HepG2 (cell line): ENCODE measurements around the gene SGPP2. TPM values are rescaled to one million over a fixed set of nuclear protein-coding genes. Genes with fewer than 3 reads are reported as not detected.

Experiments
- ATAC-seq: fragments of 200-7000 bp; cut with Tn5 transposase; 3 replicates; pipeline ENCODE4 v1.9.1; 2020; ENCODE audit warnings: mild to moderate bottlenecking, moderate library complexity
- BruUV-seq: library from RNA; stranded (reverse); fragments of 400-500 nt; replicated peaks from 2 replicates; lab custom pipeline; 2021; lab: Mats Ljungman, UMichigan
- CTCF ChIA-PET: fragments of 300-600 bp; formaldehyde crosslinking; extraction: SDS; loops from one replicate; lab custom pipeline; 2021; ENCODE audit warnings: low total read pairs, inconsistent platforms, low intra/inter-chr PET ratio; lab: Yijun Ruan, JAX
- POLR2A ChIA-PET: fragments of 350-600 bp; sonication (Branson Sonifier 250); formaldehyde crosslinking; loops from one replicate; lab custom pipeline; 2020; ENCODE audit warnings: antibody characterized with exemption, inconsistent platforms; lab: Yijun Ruan, JAX
- DNase-seq: peaks from one replicate; pipeline ENCODE4 v3.0.0-alpha.2; 2015; ENCODE audit warnings: low spot score
- FAIRE-seq: peaks from 3 replicates; lab custom pipeline; 2011; peaks lifted over from hg19 to GRCh38; lab: Jason Lieb, UNC
- H2AFZ ChIP-seq: one replicate; pipeline ENCODE4 v1.6.1; 2011; ENCODE audit warnings: low read length, inconsistent platforms
- H3K27ac ChIP-seq: fragments of 300-600 bp; 3 replicates; pipeline ENCODE4 v1.8.0; 2011; ENCODE audit warnings: mixed run types, mild to moderate bottlenecking, mixed read lengths, low read length, inconsistent platforms; ENCODE audit not compliant: insufficient read depth; ENCODE audit errors: extremely low read length
- H3K27me3 ChIP-seq, 2 experiments: fragments of 200-600 bp in 1 of 2; 2 replicates in 1 of 2; 3 replicates in 1 of 2; pipeline versions ENCODE4 v1.6.0 to v1.8.0; 2011; ENCODE audit warnings: low read length in 2 of 2, mild to moderate bottlenecking in 2 of 2, moderate library complexity in 2 of 2, inconsistent platforms in 1 of 2; ENCODE audit not compliant: insufficient read depth in 2 of 2, control insufficient read depth in 1 of 2
- H3K36me3 ChIP-seq, 2 experiments: fragments of 200-600 bp in 1 of 2; replicated peaks in 1 of 2; 2 replicates in 1 of 2; 3 replicates in 1 of 2; pipeline versions ENCODE4 v1.5.1 to v1.8.0; 2011; ENCODE audit warnings: low read length in 2 of 2, inconsistent platforms in 1 of 2; ENCODE audit not compliant: insufficient read depth in 2 of 2, control insufficient read depth in 1 of 2
- H3K4me1 ChIP-seq: 2 replicates; pipeline ENCODE4 v1.5.1; 2012; ENCODE audit warnings: low read length, inconsistent platforms; ENCODE audit not compliant: insufficient read depth
- H3K4me2 ChIP-seq: 2 replicates; pipeline ENCODE4 v1.6.0; 2011; ENCODE audit warnings: low read depth, low read length, inconsistent platforms
- H3K4me3 ChIP-seq, 3 experiments: fragments of 200-600 bp in 1 of 3; sonication (generic), shearing (Covaris generic) in 1 of 3; replicated peaks in 1 of 3; 2 replicates each; pipeline ENCODE4 v1.5.1; 2011 to 2016; ENCODE audit warnings: low read length in 3 of 3, inconsistent platforms in 2 of 3, low read depth in 2 of 3, mild to moderate bottlenecking in 2 of 3, control low read depth in 1 of 3, mixed read lengths in 1 of 3; ENCODE audit not compliant: insufficient read depth in 1 of 3
- H3K79me2 ChIP-seq: one replicate; pipeline ENCODE4 v1.6.1; 2011; ENCODE audit warnings: low read length, inconsistent platforms; ENCODE audit not compliant: insufficient read depth
- H3K9ac ChIP-seq: 2 replicates; pipeline ENCODE4 v1.6.0; 2011; ENCODE audit warnings: mild to moderate bottlenecking, low read depth, low read length, inconsistent platforms; ENCODE audit not compliant: insufficient read depth
- H3K9me3 ChIP-seq: 2 replicates; pipeline ENCODE4 v1.5.1; 2012; ENCODE audit warnings: mild to moderate bottlenecking, low read length
- H4K20me1 ChIP-seq: 2 replicates; pipeline ENCODE4 v1.6.0; 2011; ENCODE audit warnings: inconsistent platforms, mild to moderate bottlenecking, low read length, moderate library complexity; ENCODE audit not compliant: insufficient read depth
- CBX5 ChIP-seq: sonication (generic); formaldehyde crosslinking; IDR thresholded peaks from 2 replicates; pipeline ENCODE4 v1.4.0; 2020; ENCODE audit warnings: missing genetic modification reagents, borderline replicate concordance
- HDAC6 ChIP-seq: fragments of 200-600 bp; sonication (generic); IDR thresholded peaks from 2 replicates; pipeline ENCODE4 v1.7.0; 2017; ENCODE audit warnings: mild to moderate bottlenecking, antibody characterized with exemption, low read length, low read depth
- NFE2L1 ChIP-seq: sonication (generic); formaldehyde crosslinking; IDR thresholded peaks from 2 replicates; pipeline ENCODE4 v1.4.0; 2020; ENCODE audit warnings: missing genetic modification reagents, mild to moderate bottlenecking, borderline replicate concordance
- RFXANK ChIP-seq: IDR thresholded peaks from 2 replicates; pipeline ENCODE4 v1.6.1; 2016
- ZFP62 ChIP-seq: sonication (generic); formaldehyde crosslinking; IDR thresholded peaks from 2 replicates; pipeline ENCODE4 v1.4.0; 2020; ENCODE audit warnings: missing genetic modification reagents
- ZNF33A ChIP-seq: sonication (generic); formaldehyde crosslinking; IDR thresholded peaks from 2 replicates; pipeline ENCODE4 v1.5.1; 2020; ENCODE audit warnings: missing genetic modification reagents, mild to moderate bottlenecking, moderate library complexity, borderline replicate concordance
- ZNF674 ChIP-seq: sonication (generic); formaldehyde crosslinking; IDR thresholded peaks from 2 replicates; pipeline ENCODE4 v1.5.0; 2020; ENCODE audit warnings: low read depth, mild to moderate bottlenecking, missing genetic modification reagents
- ZNF883 ChIP-seq: sonication (generic); formaldehyde crosslinking; IDR thresholded peaks from 2 replicates; pipeline ENCODE4 v1.5.1; 2020; ENCODE audit warnings: mild to moderate bottlenecking, missing genetic modification reagents; ENCODE audit errors: not compliant biosample characterization
- WGBS: methylation state at CpG from one replicate; pipeline ENCODE4 v1.1.6; 2017; ENCODE audit warnings: low lambda C conversion rate; 5-methylcytosine and 5-hydroxymethylcytosine counted together
- in situ Hi-C: cut with HindIII; loops from 2 replicates; pipeline ENCODE4 v1.10.0; 2017; ENCODE audit warnings: low pct_unique_long_range_greater_than_20kb; ENCODE audit not compliant: extremely low pct_ligation_motif_present
- intact Hi-C: fragments of 100-400 bp; cut with micrococcal nuclease; formaldehyde crosslinking; loops from one replicate; pipeline ENCODE4 v1.10.0; 2022; ENCODE audit not compliant: unreplicated experiment
- polyA plus RNA-seq, 8 experiments: library from polyadenylated mRNA; depleted of rRNA in 3 of 8; stranded (reverse) in 7 of 8; unstranded in 1 of 8; fragments of >200 nt; fragmentation: Illumina TruSeq in 4 of 8; extraction: Trizol in 4 of 8; gene quantifications; 2 replicates each; pipeline versions ENCODE4 v1.2.1 to v1.2.3, GENCODE V29; 2011 to 2016; ENCODE audit warnings: low read depth in 4 of 8, missing spikeins in 1 of 8, mixed read lengths in 1 of 8; ENCODE audit not compliant: insufficient read depth in 1 of 8
- total RNA-seq, 5 experiments: library from RNA; depleted of rRNA; stranded (reverse); fragments of >200 nt; fragmentation: Illumina TruSeq; extraction: Trizol; gene quantifications; 2 replicates each; pipeline ENCODE4 v1.2.3, GENCODE V29; 2016; ENCODE audit warnings: low read depth in 1 of 5
- TF ChIP-seq, protein P1 (sequence below): sonication (generic); formaldehyde crosslinking; conservative IDR thresholded peaks from 2 replicates; pipeline ENCODE4 v1.8.0; 2022; ENCODE audit warnings: mild to moderate bottlenecking, moderate library complexity, missing genetic modification reagents
- TF ChIP-seq, protein P2 (sequence below): IDR thresholded peaks from 2 replicates; pipeline ENCODE4 v1.6.1; 2016
- TF ChIP-seq, protein P3 (sequence below): sonication (generic); formaldehyde crosslinking; IDR thresholded peaks from 2 replicates; pipeline ENCODE4 v1.5.0; 2020; ENCODE audit warnings: missing genetic modification reagents
- TF ChIP-seq, protein P4 (sequence below): sonication (generic); formaldehyde crosslinking; IDR thresholded peaks from 2 replicates; pipeline ENCODE4 v1.5.1; 2020; ENCODE audit warnings: missing genetic modification reagents, mild to moderate bottlenecking, borderline replicate concordance
- TF ChIP-seq, protein P5 (sequence below): sonication (generic); formaldehyde crosslinking; IDR thresholded peaks from 2 replicates; pipeline ENCODE4 v1.5.0; 2020; ENCODE audit warnings: mild to moderate bottlenecking, missing genetic modification reagents
- TF ChIP-seq, protein P6 (sequence below): sonication (generic); formaldehyde crosslinking; IDR thresholded peaks from 2 replicates; pipeline ENCODE4 v1.5.0; 2020; ENCODE audit warnings: mild to moderate bottlenecking, missing genetic modification reagents

The SGPP2 gene
- total and polyA plus RNA-seq, 2 of the 13 experiments (the other 11 are each of a cell fraction or from before 2014, with no cell fraction given), result not detected

DNA sequence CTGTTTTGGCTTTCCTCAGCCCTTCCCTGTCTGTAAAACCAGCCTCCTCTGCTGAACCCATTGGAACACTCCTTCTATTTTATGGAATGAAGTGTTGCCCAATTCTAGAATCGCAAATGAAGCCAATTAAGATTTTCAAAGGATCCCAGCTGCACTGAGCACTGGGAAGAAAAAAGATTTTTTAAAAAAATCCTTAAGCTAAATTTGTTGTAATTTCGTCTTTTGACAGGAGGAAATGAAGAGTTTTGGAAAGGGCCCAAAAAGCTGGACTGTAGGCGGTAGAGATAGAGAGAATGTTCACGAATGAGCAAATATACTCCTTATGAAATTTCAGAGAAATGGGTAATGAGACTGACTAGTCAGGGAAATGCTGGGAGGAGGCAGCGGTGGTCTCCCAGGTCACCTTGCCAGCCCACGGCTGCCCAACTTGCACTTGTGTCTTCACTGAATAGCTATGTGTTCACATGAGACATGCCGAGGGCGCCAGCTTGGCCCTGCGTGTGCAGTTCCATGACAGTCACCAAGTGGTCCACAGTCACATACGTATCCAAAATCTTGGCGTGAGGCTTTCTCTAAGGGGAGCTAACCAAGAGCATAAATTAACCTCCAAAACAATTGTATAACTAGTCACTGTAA is 69.9 kb downstream of the SGPP2 start:
- Histone ChIP-seq H2AFZ (no peak overlapping the region), H3K9me3 (peaks cover 10% of the 10 kb centered on the region), H3K79me2 (no peaks in the 10 kb centered on the region), H3K36me3 (no peaks in the 10 kb centered on the region), H3K4me1 (peaks cover 8% of the 10 kb centered on the region), H3K4me3 (no peak overlapping the region), H3K27me3 (peaks cover 0 to 4% of the 10 kb centered on the region in 2 experiments; a peak in 1 of 5 replicates), H4K20me1 (no peaks in the 10 kb centered on the region), H3K4me2 (no peak overlapping the region)
- 47% methylated on average over 11 of the region's 11 CpGs for WGBS
- BruUV-seq, result no TSS peak
- intact Hi-C loops, result no loop called here
- in situ Hi-C loops, result no loop called here
- FAIRE-seq (no peak), ATAC-seq (no peak), DNase-seq (no peak)
- ChIA-PET POLR2A (no interaction called here), CTCF (no interaction called here)
- TF ChIP-seq ZFP62 (no peak), RFXANK (CRISPR knock-in tag) (no peak), CBX5 (CRISPR knock-in tag) (no peak), ZNF674 (CRISPR knock-in tag) (no peak), HDAC6 (no peak), ZNF33A (CRISPR knock-in tag) (no peak), NFE2L1 (CRISPR knock-in tag) (no peak), ZNF883 (no peak)
- TF ChIP-seq, protein P1, sequence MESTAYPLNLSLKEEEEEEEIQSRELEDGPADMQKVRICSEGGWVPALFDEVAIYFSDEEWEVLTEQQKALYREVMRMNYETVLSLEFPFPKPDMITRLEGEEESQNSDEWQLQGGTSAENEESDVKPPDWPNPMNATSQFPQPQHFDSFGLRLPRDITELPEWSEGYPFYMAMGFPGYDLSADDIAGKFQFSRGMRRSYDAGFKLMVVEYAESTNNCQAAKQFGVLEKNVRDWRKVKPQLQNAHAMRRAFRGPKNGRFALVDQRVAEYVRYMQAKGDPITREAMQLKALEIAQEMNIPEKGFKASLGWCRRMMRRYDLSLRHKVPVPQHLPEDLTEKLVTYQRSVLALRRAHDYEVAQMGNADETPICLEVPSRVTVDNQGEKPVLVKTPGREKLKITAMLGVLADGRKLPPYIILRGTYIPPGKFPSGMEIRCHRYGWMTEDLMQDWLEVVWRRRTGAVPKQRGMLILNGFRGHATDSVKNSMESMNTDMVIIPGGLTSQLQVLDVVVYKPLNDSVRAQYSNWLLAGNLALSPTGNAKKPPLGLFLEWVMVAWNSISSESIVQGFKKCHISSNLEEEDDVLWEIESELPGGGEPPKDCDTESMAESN (CRISPR knock-in tag), result no peak
- TF ChIP-seq, protein P2, sequence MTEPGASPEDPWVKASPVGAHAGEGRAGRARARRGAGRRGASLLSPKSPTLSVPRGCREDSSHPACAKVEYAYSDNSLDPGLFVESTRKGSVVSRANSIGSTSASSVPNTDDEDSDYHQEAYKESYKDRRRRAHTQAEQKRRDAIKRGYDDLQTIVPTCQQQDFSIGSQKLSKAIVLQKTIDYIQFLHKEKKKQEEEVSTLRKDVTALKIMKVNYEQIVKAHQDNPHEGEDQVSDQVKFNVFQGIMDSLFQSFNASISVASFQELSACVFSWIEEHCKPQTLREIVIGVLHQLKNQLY, result no peak
- TF ChIP-seq, protein P3, sequence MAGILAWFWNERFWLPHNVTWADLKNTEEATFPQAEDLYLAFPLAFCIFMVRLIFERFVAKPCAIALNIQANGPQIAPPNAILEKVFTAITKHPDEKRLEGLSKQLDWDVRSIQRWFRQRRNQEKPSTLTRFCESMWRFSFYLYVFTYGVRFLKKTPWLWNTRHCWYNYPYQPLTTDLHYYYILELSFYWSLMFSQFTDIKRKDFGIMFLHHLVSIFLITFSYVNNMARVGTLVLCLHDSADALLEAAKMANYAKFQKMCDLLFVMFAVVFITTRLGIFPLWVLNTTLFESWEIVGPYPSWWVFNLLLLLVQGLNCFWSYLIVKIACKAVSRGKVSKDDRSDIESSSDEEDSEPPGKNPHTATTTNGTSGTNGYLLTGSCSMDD (CRISPR knock-in tag), result no peak
- TF ChIP-seq, protein P4, sequence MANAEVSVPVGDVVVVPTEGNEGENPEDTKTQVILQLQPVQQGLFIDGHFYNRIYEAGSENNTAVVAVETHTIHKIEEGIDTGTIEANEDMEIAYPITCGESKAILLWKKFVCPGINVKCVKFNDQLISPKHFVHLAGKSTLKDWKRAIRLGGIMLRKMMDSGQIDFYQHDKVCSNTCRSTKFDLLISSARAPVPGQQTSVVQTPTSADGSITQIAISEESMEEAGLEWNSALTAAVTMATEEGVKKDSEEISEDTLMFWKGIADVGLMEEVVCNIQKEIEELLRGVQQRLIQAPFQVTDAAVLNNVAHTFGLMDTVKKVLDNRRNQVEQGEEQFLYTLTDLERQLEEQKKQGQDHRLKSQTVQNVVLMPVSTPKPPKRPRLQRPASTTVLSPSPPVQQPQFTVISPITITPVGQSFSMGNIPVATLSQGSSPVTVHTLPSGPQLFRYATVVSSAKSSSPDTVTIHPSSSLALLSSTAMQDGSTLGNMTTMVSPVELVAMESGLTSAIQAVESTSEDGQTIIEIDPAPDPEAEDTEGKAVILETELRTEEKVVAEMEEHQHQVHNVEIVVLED (CRISPR knock-in tag), result no peak
- TF ChIP-seq, protein P5, sequence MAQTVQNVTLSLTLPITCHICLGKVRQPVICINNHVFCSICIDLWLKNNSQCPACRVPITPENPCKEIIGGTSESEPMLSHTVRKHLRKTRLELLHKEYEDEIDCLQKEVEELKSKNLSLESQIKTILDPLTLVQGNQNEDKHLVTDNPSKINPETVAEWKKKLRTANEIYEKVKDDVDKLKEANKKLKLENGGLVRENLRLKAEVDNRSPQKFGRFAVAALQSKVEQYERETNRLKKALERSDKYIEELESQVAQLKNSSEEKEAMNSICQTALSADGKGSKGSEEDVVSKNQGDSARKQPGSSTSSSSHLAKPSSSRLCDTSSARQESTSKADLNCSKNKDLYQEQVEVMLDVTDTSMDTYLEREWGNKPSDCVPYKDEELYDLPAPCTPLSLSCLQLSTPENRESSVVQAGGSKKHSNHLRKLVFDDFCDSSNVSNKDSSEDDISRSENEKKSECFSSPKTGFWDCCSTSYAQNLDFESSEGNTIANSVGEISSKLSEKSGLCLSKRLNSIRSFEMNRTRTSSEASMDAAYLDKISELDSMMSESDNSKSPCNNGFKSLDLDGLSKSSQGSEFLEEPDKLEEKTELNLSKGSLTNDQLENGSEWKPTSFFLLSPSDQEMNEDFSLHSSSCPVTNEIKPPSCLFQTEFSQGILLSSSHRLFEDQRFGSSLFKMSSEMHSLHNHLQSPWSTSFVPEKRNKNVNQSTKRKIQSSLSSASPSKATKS (CRISPR knock-in tag), result no peak
- TF ChIP-seq, protein P6, sequence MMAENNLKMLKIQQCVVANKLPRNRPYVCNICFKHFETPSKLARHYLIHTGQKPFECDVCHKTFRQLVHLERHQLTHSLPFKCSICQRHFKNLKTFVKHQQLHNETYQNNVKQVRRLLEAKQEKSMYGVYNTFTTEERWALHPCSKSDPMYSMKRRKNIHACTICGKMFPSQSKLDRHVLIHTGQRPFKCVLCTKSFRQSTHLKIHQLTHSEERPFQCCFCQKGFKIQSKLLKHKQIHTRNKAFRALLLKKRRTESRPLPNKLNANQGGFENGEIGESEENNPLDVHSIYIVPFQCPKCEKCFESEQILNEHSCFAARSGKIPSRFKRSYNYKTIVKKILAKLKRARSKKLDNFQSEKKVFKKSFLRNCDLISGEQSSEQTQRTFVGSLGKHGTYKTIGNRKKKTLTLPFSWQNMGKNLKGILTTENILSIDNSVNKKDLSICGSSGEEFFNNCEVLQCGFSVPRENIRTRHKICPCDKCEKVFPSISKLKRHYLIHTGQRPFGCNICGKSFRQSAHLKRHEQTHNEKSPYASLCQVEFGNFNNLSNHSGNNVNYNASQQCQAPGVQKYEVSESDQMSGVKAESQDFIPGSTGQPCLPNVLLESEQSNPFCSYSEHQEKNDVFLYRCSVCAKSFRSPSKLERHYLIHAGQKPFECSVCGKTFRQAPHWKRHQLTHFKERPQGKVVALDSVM, result no peak
- TF ChIP-seq, all 625 proteins: peak for 0
- Histone ChIP-seq H3K9ac (no peak overlapping the region), H3K27ac (no peak overlapping the region)
